NCI-H748 treated with DMSO at 0.1 percent for 48 hours (cell line): ENCODE results near the gene WWC1.
"Not testable (repeated sequence)": the region's sequence is repeated elsewhere in the genome, so short reads cannot be mapped to it uniquely, and the experiment has no call there.

ENCODE experiments used
- DNase-seq: peaks from one replicate; lab custom pipeline; 2025; lab: John Stamatoyannopoulos, UW

Gene WWC1

GRCh38 chr5:168411871-168412270 lies 120.4 kb downstream of the WWC1 start:
- DNase-seq: no peak

DNA sequence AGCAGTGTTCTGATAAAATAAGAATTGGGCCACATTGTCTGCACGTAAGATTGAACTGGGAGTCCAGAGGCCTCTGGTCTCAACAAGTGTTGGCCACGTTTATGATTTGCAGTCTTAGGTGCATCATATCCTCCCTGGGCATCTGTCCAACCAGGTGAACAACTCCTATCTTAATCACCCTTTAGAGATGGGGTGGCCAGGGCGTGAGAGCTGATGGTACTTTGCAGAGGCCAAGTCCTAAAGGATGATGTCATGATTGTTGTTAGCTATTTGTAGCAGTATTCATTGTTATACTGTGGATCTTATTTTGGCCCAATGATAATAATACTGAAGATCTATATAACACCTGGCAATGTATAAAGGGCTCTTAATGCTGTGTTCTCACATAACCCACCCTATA lies 121.6 kb downstream of the WWC1 start:
- no peak for DNase-seq

GRCh38 chr5:168413596-168413995 lies 122.2 kb downstream of the WWC1 start:
- no peak for DNase-seq

DNA sequence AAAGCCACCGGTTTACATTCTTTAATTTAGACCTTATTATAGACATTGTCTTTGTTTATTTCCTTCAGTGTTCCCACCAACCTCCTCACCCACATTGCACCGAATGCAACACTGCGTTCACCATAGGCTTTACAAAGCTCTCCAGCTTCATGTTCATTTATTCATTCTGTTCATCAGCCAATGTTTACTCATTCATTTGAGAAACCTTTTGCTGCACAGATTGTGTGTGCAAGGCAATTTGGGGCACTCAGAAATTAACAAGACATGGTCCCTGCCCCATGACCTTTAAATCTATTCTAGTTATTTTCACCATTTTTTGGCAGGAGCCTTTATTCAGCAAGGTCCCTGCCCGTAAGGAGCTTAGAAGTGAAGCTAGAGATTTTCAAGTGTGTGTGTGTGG lies 124.0 kb downstream of the WWC1 start:
- no peak for DNase-seq

DNA sequence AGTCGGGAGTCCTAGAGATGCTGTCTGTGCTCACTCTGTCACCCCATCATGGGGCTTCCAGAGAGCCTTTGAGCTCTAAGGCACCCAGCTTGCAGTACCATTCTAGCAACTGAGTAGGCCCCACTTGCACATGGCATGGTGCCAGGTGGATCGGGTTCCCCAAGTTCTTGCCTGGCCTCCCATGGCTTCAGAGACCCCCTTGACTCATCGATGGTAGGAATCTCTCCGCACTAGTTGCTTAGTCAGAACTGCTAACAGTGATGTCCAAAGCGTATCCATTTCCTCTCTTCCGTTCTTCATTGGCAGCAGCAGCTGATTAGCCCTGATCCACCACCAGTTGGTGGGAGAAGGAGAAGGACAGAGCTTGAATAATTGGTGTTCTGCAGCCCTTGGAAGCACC lies 124.5 kb downstream of the WWC1 start:
- no peak for DNase-seq

GRCh38 chr5:168417731-168418429 lies 126.4 kb downstream of the WWC1 start:
- no peak for DNase-seq

GRCh38 chr5:168420461-168420860 lies 129.0 kb downstream of the WWC1 start:
- no peak for DNase-seq

- DNase-seq: no peak
These were observed 131.0 kb downstream of the WWC1 start for GRCh38 chr5:168422431-168422830.

- no peak for DNase-seq
These were observed 132.0 kb downstream of the WWC1 start for GRCh38 chr5:168423478-168423877.

DNA sequence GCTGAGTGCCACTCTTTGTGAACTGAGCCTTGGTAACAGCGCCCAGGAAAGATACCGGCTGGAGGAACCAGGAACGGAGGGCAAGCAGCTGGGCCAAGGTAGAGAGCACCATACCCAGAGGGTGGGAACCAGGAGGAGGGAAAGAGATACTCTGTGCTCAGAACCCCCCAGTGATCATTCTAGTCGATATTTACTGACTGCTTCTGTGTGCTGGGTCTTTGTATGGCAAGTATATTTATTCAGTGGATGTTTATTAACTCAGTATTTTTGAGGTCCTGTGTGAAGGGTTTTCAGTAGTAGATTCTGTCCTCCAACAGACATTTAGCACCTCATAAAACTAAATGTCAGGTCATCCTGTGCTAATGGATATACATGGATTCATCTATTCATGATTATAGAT lies 132.5 kb downstream of the WWC1 start:
- no peak for DNase-seq

- DNase-seq: no peak
These were observed 133.3 kb downstream of the WWC1 start for GRCh38 chr5:168424594-168425323.

GRCh38 chr5:168426007-168426863 lies 134.8 kb downstream of the WWC1 start:
- no peak for DNase-seq

DNA sequence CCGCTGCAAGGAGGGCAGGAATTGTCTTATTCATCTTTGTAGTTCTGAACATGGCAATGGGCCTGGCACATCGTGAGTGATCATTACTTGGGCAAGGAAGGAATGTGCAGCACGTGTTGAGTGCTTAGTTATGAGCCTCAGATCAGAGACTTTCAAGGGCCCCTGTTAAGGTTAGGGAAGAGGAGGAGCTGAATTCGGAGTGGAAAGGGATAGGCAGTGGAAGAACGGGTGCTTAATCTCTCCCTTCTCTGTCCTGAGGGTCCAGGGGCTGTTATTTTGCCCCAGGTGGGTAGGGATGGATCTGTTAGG lies 135.4 kb downstream of the WWC1 start:
- no peak for DNase-seq

DNA sequence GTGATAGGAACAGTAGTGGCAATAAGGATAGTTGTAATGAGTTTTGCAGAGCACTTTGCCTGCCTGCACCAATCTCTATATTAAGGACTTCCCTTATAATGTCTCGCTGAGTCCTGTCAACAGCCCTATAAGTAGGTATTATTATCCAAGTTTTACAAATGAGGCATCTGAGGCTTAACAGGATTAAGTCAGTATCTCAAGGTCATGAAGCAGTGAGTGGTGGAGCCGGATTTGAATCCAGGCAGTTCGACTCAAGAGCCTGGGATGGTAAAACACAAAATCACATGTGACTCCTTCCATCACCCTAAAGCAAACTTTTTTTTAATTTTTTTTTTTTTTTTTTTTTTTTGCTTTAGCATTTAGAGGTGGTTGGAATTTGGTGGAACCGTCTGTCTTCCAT lies 135.8 kb downstream of the WWC1 start:
- DNase-seq: no peak

DNA sequence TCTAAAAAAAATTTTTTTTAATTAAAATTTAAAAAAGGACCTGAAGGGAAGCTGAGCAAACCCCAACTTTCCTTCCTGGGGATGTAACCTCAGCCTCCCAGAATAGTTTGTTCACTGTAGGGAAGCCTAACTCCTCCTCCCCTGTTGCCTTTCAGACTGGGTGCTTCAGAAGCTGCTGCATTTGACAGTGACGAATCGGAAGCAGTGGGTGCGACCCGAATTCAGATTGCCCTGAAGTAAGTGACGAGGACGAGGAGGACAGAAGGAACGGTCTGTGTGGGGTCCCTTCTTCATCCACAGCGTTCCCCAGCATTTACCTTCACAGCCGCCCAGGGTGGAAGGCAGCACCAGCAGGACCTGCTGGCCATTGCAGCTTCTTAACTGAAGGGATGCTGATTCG lies 137.1 kb downstream of the WWC1 start:
- no peak for DNase-seq

DNA sequence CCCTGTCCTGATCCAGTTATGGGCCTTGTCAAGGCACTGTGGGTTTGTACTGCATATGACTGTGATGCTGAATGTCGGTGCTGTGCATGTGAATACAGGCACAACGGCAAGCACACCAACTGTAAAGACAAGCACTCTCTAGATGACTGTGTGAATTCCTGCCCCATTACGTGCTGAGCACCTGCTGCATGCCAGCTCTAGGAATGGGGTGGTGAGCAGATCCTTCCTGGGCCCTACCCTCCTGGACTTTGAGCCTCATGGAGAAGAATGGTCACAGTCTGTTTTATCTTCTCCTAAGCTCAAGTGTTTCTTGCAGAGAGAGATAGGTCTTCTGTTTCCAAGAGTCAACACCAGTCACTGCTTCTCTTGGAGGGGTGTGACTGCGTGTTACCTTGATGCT lies 138.9 kb downstream of the WWC1 start:
- DNase-seq: no peak

- no peak for DNase-seq
These were observed 141.5 kb downstream of the WWC1 start for GRCh38 chr5:168432903-168433302.

- DNase-seq: no peak
These were observed 142.6 kb downstream of the WWC1 start for GRCh38 chr5:168434001-168434400.

GRCh38 chr5:168434746-168435321 lies 143.4 kb downstream of the WWC1 start:
- DNase-seq: no peak

- not testable (repeated sequence) for DNase-seq
These were observed 143.9 kb downstream of the WWC1 start for GRCh38 chr5:168435340-168435739.

- no peak for DNase-seq
These were observed 146.9 kb downstream of the WWC1 start for GRCh38 chr5:168438349-168438748.

DNA sequence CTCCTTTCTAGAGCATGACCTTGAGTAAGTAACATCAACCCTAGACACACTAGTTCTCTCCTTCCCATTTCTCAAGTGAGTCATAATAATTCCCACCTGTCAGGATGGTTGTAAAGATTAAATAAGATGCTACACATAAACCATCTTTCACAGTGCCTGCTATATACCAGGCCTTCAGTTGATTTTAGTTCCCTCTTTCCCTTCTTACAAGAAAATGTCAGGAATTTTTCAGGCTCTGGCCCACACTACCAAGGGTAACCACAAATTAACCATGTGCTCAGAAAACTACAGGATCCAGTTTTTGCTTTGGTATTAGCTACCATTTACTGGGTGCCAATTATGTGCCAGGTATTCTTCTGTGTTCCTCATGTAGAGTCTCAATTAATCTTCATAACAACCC lies 152.1 kb downstream of the WWC1 start:
- no peak for DNase-seq
